HepG2 (cell line): Measurements from ENCODE around the gene RPS14. TPM values are rescaled to one million over a fixed set of nuclear protein-coding genes. Genes with fewer than 3 reads are reported as not detected.

Experiments
- BCLAF1 ChIP-seq: fragments of 450-650 bp; IDR thresholded peaks from 2 replicates; pipeline ENCODE4 v1.6.1; 2017; ENCODE audit warnings: mild to moderate bottlenecking
- EED ChIP-seq: sonication (generic); formaldehyde crosslinking; IDR thresholded peaks from 2 replicates; pipeline ENCODE4 v1.5.0; 2020; ENCODE audit warnings: mild to moderate bottlenecking, missing genetic modification reagents
- HES4 ChIP-seq: sonication (generic); formaldehyde crosslinking; IDR thresholded peaks from 2 replicates; pipeline ENCODE4 v1.9.0; 2021; ENCODE audit warnings: mild to moderate bottlenecking, missing genetic modification reagents, borderline replicate concordance
- HHEX ChIP-seq: IDR thresholded peaks from 2 replicates; pipeline ENCODE4 v1.6.1; 2016; ENCODE audit warnings: control low read depth
- KDM5B ChIP-seq: sonication (generic); formaldehyde crosslinking; IDR thresholded peaks from 2 replicates; pipeline ENCODE4 v1.4.0; 2020; ENCODE audit warnings: missing genetic modification reagents, mild to moderate bottlenecking, borderline replicate concordance
- KLF12 ChIP-seq: sonication (generic); formaldehyde crosslinking; IDR thresholded peaks from 2 replicates; pipeline ENCODE4 v1.4.0; 2020; ENCODE audit warnings: missing genetic modification reagents, borderline replicate concordance
- PCBP1 ChIP-seq: fragments of 200-400 bp; formaldehyde crosslinking; IDR thresholded peaks from 2 replicates; pipeline ENCODE4 v1.6.1; 2017; ENCODE audit warnings: mild to moderate bottlenecking, low read depth, low read length, borderline replicate concordance
- RORA ChIP-seq: sonication (generic); formaldehyde crosslinking; IDR thresholded peaks from 2 replicates; pipeline ENCODE4 v1.5.0; 2020; ENCODE audit warnings: mild to moderate bottlenecking, missing genetic modification reagents, moderate library complexity
- THYN1 ChIP-seq: sonication (generic); formaldehyde crosslinking; IDR thresholded peaks from 2 replicates; pipeline ENCODE4 v1.8.1; 2023; ENCODE audit warnings: low read depth, mild to moderate bottlenecking, moderate library complexity, missing genetic modification reagents, borderline replicate concordance
- ZFAT ChIP-seq: sonication (generic); formaldehyde crosslinking; conservative IDR thresholded peaks from 2 replicates; pipeline ENCODE4 v1.8.1; 2023; ENCODE audit warnings: missing genetic modification reagents, inconsistent platforms
- ZFP36L2 ChIP-seq: sonication (generic); formaldehyde crosslinking; IDR thresholded peaks from 2 replicates; pipeline ENCODE4 v1.4.0; 2020; ENCODE audit warnings: missing genetic modification reagents
- ZFP62 ChIP-seq: sonication (generic); formaldehyde crosslinking; IDR thresholded peaks from 2 replicates; pipeline ENCODE4 v1.4.0; 2020; ENCODE audit warnings: missing genetic modification reagents
- ZKSCAN8 ChIP-seq: IDR thresholded peaks from 2 replicates; pipeline ENCODE4 v1.6.1; 2016; ENCODE audit warnings: borderline replicate concordance, missing genetic modification reagents, missing compliant biosample characterization
- ZNF18 ChIP-seq: sonication (generic); formaldehyde crosslinking; IDR thresholded peaks from 2 replicates; pipeline ENCODE4 v1.8.0; 2022; ENCODE audit warnings: mild to moderate bottlenecking, missing genetic modification reagents; ENCODE audit not compliant: insufficient replicate concordance
- ZNF224 ChIP-seq: sonication (generic); formaldehyde crosslinking; IDR thresholded peaks from 2 replicates; pipeline ENCODE4 v1.5.0; 2020; ENCODE audit warnings: mild to moderate bottlenecking, missing genetic modification reagents
- ZNF354B ChIP-seq: sonication (generic); formaldehyde crosslinking; IDR thresholded peaks from 2 replicates; pipeline ENCODE4 v1.8.0; 2022; ENCODE audit warnings: mild to moderate bottlenecking, missing genetic modification reagents
- ZNF496 ChIP-seq: sonication (generic); formaldehyde crosslinking; IDR thresholded peaks from 2 replicates; pipeline ENCODE4 v1.8.1; 2023; ENCODE audit warnings: mild to moderate bottlenecking, moderate library complexity, missing genetic modification reagents; ENCODE audit not compliant: insufficient replicate concordance
- polyA plus RNA-seq, 8 experiments: library from polyadenylated mRNA; depleted of rRNA in 3 of 8; stranded (reverse) in 7 of 8; unstranded in 1 of 8; fragments of >200 nt; fragmentation: Illumina TruSeq in 4 of 8; extraction: Trizol in 4 of 8; gene quantifications; 2 replicates each; pipeline versions ENCODE4 v1.2.1 to v1.2.3, GENCODE V29; 2011 to 2016; ENCODE audit warnings: low read depth in 4 of 8, missing spikeins in 1 of 8, mixed read lengths in 1 of 8; ENCODE audit not compliant: insufficient read depth in 1 of 8
- total RNA-seq, 5 experiments: library from RNA; depleted of rRNA; stranded (reverse); fragments of >200 nt; fragmentation: Illumina TruSeq; extraction: Trizol; gene quantifications; 2 replicates each; pipeline ENCODE4 v1.2.3, GENCODE V29; 2016; ENCODE audit warnings: low read depth in 1 of 5
- TF ChIP-seq, protein P1 (sequence below): sonication (generic); formaldehyde crosslinking; IDR thresholded peaks from 2 replicates; pipeline ENCODE4 v1.4.0; 2020; ENCODE audit warnings: mild to moderate bottlenecking, missing genetic modification reagents, borderline replicate concordance

The RPS14 gene
- total and polyA plus RNA-seq, 2 of the 13 experiments (the other 11 are each of a cell fraction or from before 2014, with no cell fraction given): 2,116 to 3,295 TPM

DNA sequence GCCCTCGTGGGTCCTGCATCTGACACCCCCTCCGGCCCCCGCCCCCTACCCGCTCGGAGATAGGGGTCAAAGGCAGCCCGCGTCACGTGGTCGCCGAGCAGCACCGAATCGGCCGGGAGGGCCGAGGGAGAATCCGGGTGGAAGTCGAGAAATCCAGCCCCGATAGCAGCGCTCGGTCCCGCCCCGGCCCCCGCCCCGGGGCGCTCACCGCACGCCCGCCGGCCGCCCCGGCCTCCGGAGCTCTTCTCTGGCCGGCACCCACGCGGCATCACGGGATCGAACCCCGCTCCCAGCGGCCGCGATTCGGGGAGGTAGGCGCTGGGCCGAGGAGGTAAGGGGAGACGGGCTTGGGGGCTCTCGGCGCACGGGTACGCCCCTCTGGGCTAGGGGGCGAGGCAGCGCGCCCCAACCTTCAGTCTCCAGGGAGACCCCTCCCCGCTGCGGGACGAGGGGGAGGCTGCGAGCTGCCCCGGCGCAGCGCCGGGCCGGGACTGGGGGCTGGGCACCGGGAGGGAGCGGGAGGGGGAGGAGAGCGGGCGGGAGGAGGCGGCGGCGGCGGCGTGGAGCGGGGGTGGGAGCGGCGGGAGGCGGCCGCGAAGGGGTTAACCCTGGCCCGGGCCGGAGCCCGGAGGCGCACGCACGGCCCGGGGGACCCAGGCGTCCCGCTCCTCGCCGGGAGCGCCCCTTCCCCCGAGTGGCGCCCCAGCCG, 36.3 kb upstream of the RPS14 start (continued):
- no peak for TF ChIP-seq ZFP36L2
- no peak for TF ChIP-seq KLF12
- no peak for TF ChIP-seq ZNF224 (CRISPR knock-in tag)
- no peak for TF ChIP-seq ZFAT (CRISPR knock-in tag)
- peak; percentile 29 for TF ChIP-seq ZNF18
- no peak for TF ChIP-seq ZFP62
- no peak for TF ChIP-seq ZKSCAN8 (CRISPR knock-in tag)
- no peak for TF ChIP-seq RORA (CRISPR knock-in tag)
- TF ChIP-seq ZNF354B (CRISPR knock-in tag): no peak
- no peak for TF ChIP-seq BCLAF1
- no peak for TF ChIP-seq PCBP1
- no peak for TF ChIP-seq THYN1 (CRISPR knock-in tag)
- no peak for TF ChIP-seq HHEX
- TF ChIP-seq ZNF496 (CRISPR knock-in tag): no peak
- peak; percentile 45 for TF ChIP-seq HES4 (CRISPR knock-in tag)
- 0 out of 2 replicates have a peak, but pooled peaks have one; percentile 35 for TF ChIP-seq EED (CRISPR knock-in tag)
- TF ChIP-seq, protein P1, sequence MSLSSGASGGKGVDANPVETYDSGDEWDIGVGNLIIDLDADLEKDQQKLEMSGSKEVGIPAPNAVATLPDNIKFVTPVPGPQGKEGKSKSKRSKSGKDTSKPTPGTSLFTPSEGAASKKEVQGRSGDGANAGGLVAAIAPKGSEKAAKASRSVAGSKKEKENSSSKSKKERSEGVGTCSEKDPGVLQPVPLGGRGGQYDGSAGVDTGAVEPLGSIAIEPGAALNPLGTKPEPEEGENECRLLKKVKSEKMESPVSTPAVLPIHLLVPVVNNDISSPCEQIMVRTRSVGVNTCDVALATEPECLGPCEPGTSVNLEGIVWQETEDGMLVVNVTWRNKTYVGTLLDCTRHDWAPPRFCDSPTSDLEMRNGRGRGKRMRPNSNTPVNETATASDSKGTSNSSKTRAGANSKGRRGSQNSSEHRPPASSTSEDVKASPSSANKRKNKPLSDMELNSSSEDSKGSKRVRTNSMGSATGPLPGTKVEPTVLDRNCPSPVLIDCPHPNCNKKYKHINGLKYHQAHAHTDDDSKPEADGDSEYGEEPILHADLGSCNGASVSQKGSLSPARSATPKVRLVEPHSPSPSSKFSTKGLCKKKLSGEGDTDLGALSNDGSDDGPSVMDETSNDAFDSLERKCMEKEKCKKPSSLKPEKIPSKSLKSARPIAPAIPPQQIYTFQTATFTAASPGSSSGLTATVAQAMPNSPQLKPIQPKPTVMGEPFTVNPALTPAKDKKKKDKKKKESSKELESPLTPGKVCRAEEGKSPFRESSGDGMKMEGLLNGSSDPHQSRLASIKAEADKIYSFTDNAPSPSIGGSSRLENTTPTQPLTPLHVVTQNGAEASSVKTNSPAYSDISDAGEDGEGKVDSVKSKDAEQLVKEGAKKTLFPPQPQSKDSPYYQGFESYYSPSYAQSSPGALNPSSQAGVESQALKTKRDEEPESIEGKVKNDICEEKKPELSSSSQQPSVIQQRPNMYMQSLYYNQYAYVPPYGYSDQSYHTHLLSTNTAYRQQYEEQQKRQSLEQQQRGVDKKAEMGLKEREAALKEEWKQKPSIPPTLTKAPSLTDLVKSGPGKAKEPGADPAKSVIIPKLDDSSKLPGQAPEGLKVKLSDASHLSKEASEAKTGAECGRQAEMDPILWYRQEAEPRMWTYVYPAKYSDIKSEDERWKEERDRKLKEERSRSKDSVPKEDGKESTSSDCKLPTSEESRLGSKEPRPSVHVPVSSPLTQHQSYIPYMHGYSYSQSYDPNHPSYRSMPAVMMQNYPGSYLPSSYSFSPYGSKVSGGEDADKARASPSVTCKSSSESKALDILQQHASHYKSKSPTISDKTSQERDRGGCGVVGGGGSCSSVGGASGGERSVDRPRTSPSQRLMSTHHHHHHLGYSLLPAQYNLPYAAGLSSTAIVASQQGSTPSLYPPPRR (CRISPR knock-in tag): no peak
- peak; percentile 65; the same call in 1 of the 2 replicates for TF ChIP-seq KDM5B (CRISPR knock-in tag)
